ENCODE data around the gene ISOC1. TPM values are rescaled to one million over a fixed set of nuclear protein-coding genes. Genes with fewer than 3 reads are reported as not detected.

Gene ISOC1
- total RNA-seq, 3 donors from 2014 or later = 26.3 to 32.0 (median 31.2) TPM

- Mint-ChIP-seq H3K9me3 (no peaks in the 10 kb centered on the region), H3K4me1 (ENCODE audit: low read depth) (no peaks in the 10 kb centered on the region), H3K36me3 (ENCODE audit: insufficient read depth) (no peaks in the 10 kb centered on the region), H3K27me3 (ENCODE audit: low read depth) (no peaks in the 10 kb centered on the region), H3K4me3 (no peak overlapping the region)
- ATAC-seq (no peak), DNase-seq (no peak)
These were observed 39.0 kb downstream of the ISOC1 start for GRCh38 chr5:129133553-129133952.

- H3K4me3 Mint-ChIP-seq = no peak overlapping the region
- no peaks in the 10 kb centered on the region for H3K36me3 Mint-ChIP-seq (ENCODE audit: insufficient read depth)
- no peaks in the 10 kb centered on the region for H3K4me1 Mint-ChIP-seq (ENCODE audit: low read depth)
- no peak for ATAC-seq
- H3K9me3 Mint-ChIP-seq = no peaks in the 10 kb centered on the region
- no peak for DNase-seq
- no peaks in the 10 kb centered on the region for H3K27me3 Mint-ChIP-seq (ENCODE audit: low read depth)
These were observed 41.1 kb downstream of the ISOC1 start for GRCh38 chr5:129135633-129136032.

- Mint-ChIP-seq H3K36me3 (ENCODE audit: insufficient read depth) (no peaks in the 10 kb centered on the region), H3K9me3 (no peaks in the 10 kb centered on the region), H3K4me1 (ENCODE audit: low read depth) (no peaks in the 10 kb centered on the region), H3K27me3 (ENCODE audit: low read depth) (no peaks in the 10 kb centered on the region), H3K4me3 (no peak overlapping the region)
- DNase-seq (no peak), ATAC-seq (no peak)
These were observed 43.1 kb downstream of the ISOC1 start for GRCh38 chr5:129137637-129138036.

DNA sequence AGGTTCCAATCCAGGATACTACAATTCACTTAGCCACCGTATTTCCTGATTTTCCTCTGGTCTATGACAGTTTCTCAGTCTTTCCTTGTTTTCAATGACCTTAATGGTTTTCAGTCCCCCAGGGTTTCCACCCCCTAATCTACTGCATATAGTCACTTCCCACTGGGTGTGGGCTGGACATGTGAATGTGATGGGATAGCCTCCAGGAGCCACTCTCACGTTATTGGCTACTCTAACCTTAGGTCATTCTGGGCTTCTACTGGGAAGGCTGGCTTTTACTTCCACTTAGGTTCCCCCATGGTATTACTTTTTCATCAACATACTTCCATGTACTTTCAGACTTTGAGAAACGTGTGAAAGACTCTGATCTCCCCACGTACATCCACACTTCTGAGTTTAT lies 46.5 kb downstream of the ISOC1 start:
- Mint-ChIP-seq H3K4me3 (no peak overlapping the region), H3K36me3 (ENCODE audit: insufficient read depth) (no peaks in the 10 kb centered on the region), H3K4me1 (ENCODE audit: low read depth) (no peaks in the 10 kb centered on the region), H3K9me3 (no peaks in the 10 kb centered on the region), H3K27me3 (ENCODE audit: low read depth) (no peaks in the 10 kb centered on the region)
- no peak for ATAC-seq
- no peak for DNase-seq

GRCh38 chr5:129141696-129142095 lies 47.1 kb downstream of the ISOC1 start:
- no peak overlapping the region for H3K4me3 Mint-ChIP-seq
- H3K27me3 Mint-ChIP-seq (ENCODE audit: low read depth) = no peaks in the 10 kb centered on the region
- no peaks in the 10 kb centered on the region for H3K36me3 Mint-ChIP-seq (ENCODE audit: insufficient read depth)
- ATAC-seq (no peak), DNase-seq (no peak)
- no peaks in the 10 kb centered on the region for H3K9me3 Mint-ChIP-seq
- H3K4me1 Mint-ChIP-seq (ENCODE audit: low read depth) = no peaks in the 10 kb centered on the region

GRCh38 chr5:129155876-129156275 lies 61.3 kb downstream of the ISOC1 start:
- no peaks in the 10 kb centered on the region for H3K4me1 Mint-ChIP-seq (ENCODE audit: low read depth)
- no peak for ATAC-seq

DNA sequence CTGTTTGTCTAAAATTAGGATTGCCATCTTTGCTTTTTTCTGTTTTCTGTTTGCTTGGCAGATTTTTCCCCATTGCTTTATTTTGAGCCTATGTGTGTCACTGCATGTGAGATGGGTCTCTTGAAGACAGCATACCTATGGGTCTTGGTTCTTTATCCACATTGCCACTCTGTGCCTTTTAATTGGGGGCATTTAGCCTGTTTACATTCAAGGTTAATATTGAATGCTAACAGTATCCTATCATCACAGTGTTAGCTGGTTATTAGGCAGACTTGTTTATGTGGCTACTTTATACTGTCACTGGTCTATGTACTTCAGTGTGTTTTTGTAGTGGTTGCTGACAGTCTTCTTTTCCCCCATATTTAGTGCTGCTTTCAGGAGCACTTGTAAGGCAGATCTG lies 67.3 kb downstream of the ISOC1 start:
- H3K27me3 Mint-ChIP-seq (ENCODE audit: low read depth) = no peaks in the 10 kb centered on the region
- peaks cover 4% of the 10 kb centered on the region for H3K36me3 Mint-ChIP-seq (ENCODE audit: insufficient read depth)
- no peak for ATAC-seq
- H3K9me3 Mint-ChIP-seq = peaks cover 23% of the 10 kb centered on the region
- no peak for DNase-seq
- no peaks in the 10 kb centered on the region for H3K4me1 Mint-ChIP-seq (ENCODE audit: low read depth)
- H3K4me3 Mint-ChIP-seq = no peak overlapping the region

More at GRCh38 chr5:129155876-129156275, 61.3 kb downstream of the ISOC1 start:
- H3K27me3 Mint-ChIP-seq (ENCODE audit: low read depth) = no peaks in the 10 kb centered on the region
- peaks cover 2% of the 10 kb centered on the region for H3K9me3 Mint-ChIP-seq
- H3K36me3 Mint-ChIP-seq (ENCODE audit: insufficient read depth) = peaks cover 3% of the 10 kb centered on the region
- no peak for DNase-seq
- H3K4me3 Mint-ChIP-seq = no peak overlapping the region

Other genes starting within 250 kb of the ISOC1 start
- gene SLC27A6, start 129.3 kb upstream of the ISOC1 start, total RNA-seq = not detected

Measured in activated T-cell treated with anti-CD3 and anti-CD28 coated beads, Interleukin-2, amount 50 U/mL, for 4 hours (primary cell).